Natural killer cell treated with Interleukin-12 subunit alpha and Interleukin-12 subunit beta and Interleukin-15 and Interleukin-18, amount 100 ng/mL, for 72 hours (primary cell): Measurements from ENCODE around the gene ERBIN. TPM values are rescaled to one million over a fixed set of nuclear protein-coding genes. Genes with fewer than 3 reads are reported as not detected.
"Not testable (repeated sequence)": the region's sequence is repeated elsewhere in the genome, so short reads cannot be mapped to it uniquely, and the experiment has no call there.

Experiments
- ATAC-seq, 2 donors: fragments of 150-1000 bp; cut with Tn5 transposase in 1 of 2; sonication (Bioruptor Pico), chemical (Tn5 transposase) in 1 of 2; 2 replicates each; pipeline ENCODE4 v1.10.0; 2021
- DNase-seq: peaks from one replicate; pipeline ENCODE4 v3.0.0; 2022; ENCODE audit warnings: low spot score
- H3K27ac Mint-ChIP-seq, 2 donors: 1 replicate in 1 of 2; 2 replicates in 1 of 2; pipeline ENCODE4 v1.8.0; 2022; ENCODE audit warnings: mixed read lengths in 2 of 2, mild to moderate bottlenecking in 1 of 2, moderate library complexity in 1 of 2
- H3K27me3 Mint-ChIP-seq, 2 donors: 1 replicate in 1 of 2; 2 replicates in 1 of 2; pipeline ENCODE4 v1.8.0; 2022; ENCODE audit warnings: mixed read lengths in 2 of 2
- H3K36me3 Mint-ChIP-seq: one replicate; pipeline ENCODE4 v1.8.0; 2022; ENCODE audit warnings: mixed read lengths
- H3K4me1 Mint-ChIP-seq, 2 donors: 1 replicate in 1 of 2; 2 replicates in 1 of 2; pipeline ENCODE4 v1.8.0; 2022; ENCODE audit warnings: low read depth in 2 of 2, mixed read lengths in 2 of 2, mild to moderate bottlenecking in 1 of 2
- H3K4me3 Mint-ChIP-seq: one replicate; pipeline ENCODE4 v1.8.0; 2022; ENCODE audit warnings: mixed read lengths
- H3K9me3 Mint-ChIP-seq: 2 replicates; pipeline ENCODE4 v1.8.0; 2022; ENCODE audit warnings: mixed read lengths
- total RNA-seq, 2 donors: library from RNA; stranded (reverse); gene quantifications; one replicate each; pipeline ENCODE4 v1.2.3, GENCODE V29; 2022

The ERBIN gene
- total RNA-seq, 2 donors from 2014 or later, result 53.4 to 61.2 TPM

GRCh38 chr5:65902104-65902503 lies 24.3 kb upstream of the ERBIN start:
- Mint-ChIP-seq H3K9me3 (no peaks in the 10 kb centered on the region), H3K4me3 (no peak overlapping the region), H3K27me3 (peaks cover 0 to 3% of the 10 kb centered on the region in 2 donors), H3K36me3 (no peaks in the 10 kb centered on the region), H3K27ac (no peak overlapping the region), H3K4me1 (no peaks in the 10 kb centered on the region)
- ATAC-seq, result no peak
- DNase-seq, result no peak

GRCh38 chr5:65903581-65903980 lies 22.8 kb upstream of the ERBIN start:
- Mint-ChIP-seq H3K9me3 (no peaks in the 10 kb centered on the region), H3K4me1 (no peaks in the 10 kb centered on the region), H3K27ac (no peak overlapping the region), H3K27me3 (peaks cover 0 to 3% of the 10 kb centered on the region in 2 donors), H3K36me3 (no peaks in the 10 kb centered on the region), H3K4me3 (no peak overlapping the region)
- no peak for ATAC-seq
- no peak for DNase-seq

GRCh38 chr5:65906256-65906655 lies 20.1 kb upstream of the ERBIN start:
- no peaks in the 10 kb centered on the region for H3K36me3 Mint-ChIP-seq

GRCh38 chr5:65907135-65907534 lies 19.2 kb upstream of the ERBIN start:
- DNase-seq (no peak), ATAC-seq (no peak)
- H3K4me1 Mint-ChIP-seq, result no peaks in the 10 kb centered on the region
- no peak overlapping the region for H3K4me3 Mint-ChIP-seq
- no peaks in the 10 kb centered on the region for H3K27me3 Mint-ChIP-seq
- H3K9me3 Mint-ChIP-seq, result no peaks in the 10 kb centered on the region
- H3K27ac Mint-ChIP-seq, result no peak overlapping the region
- H3K36me3 Mint-ChIP-seq, result no peaks in the 10 kb centered on the region

More at GRCh38 chr5:65906256-65906655, 20.1 kb upstream of the ERBIN start:
- no peaks in the 10 kb centered on the region for H3K9me3 Mint-ChIP-seq
- no peak overlapping the region for H3K27ac Mint-ChIP-seq
- H3K4me1 Mint-ChIP-seq, result no peaks in the 10 kb centered on the region
- H3K4me3 Mint-ChIP-seq, result no peak overlapping the region
- ATAC-seq (no peak), DNase-seq (no peak)
- no peaks in the 10 kb centered on the region for H3K27me3 Mint-ChIP-seq

- no peaks in the 10 kb centered on the region for H3K27me3 Mint-ChIP-seq
- ATAC-seq (no peak), DNase-seq (no peak)
- no peaks in the 10 kb centered on the region for H3K36me3 Mint-ChIP-seq
- H3K4me3 Mint-ChIP-seq, result no peak overlapping the region
- H3K4me1 Mint-ChIP-seq, result no peaks in the 10 kb centered on the region
- H3K27ac Mint-ChIP-seq, result no peak overlapping the region
- no peaks in the 10 kb centered on the region for H3K9me3 Mint-ChIP-seq
Measured at GRCh38 chr5:65910711-65911110, 15.7 kb upstream of the ERBIN start.

GRCh38 chr5:65912311-65912710 lies 14.1 kb upstream of the ERBIN start:
- ATAC-seq (no peak), DNase-seq (no peak)
- Mint-ChIP-seq H3K4me1 (no peaks in the 10 kb centered on the region), H3K36me3 (no peaks in the 10 kb centered on the region), H3K4me3 (no peak overlapping the region), H3K27ac (no peak overlapping the region), H3K9me3 (no peaks in the 10 kb centered on the region), H3K27me3 (no peaks in the 10 kb centered on the region)

GRCh38 chr5:65913519-65913918 lies 12.9 kb upstream of the ERBIN start:
- Mint-ChIP-seq H3K36me3 (no peaks in the 10 kb centered on the region), H3K4me1 (no peaks in the 10 kb centered on the region), H3K27ac (no peak overlapping the region), H3K9me3 (no peaks in the 10 kb centered on the region), H3K27me3 (no peaks in the 10 kb centered on the region), H3K4me3 (no peak overlapping the region)
- DNase-seq, result no peak
- ATAC-seq, result no peak

GRCh38 chr5:65914641-65915196 lies 11.7 kb upstream of the ERBIN start:
- no peak for DNase-seq
- H3K4me1 Mint-ChIP-seq, result no peaks in the 10 kb centered on the region
- H3K4me3 Mint-ChIP-seq, result no peak overlapping the region
- no peaks in the 10 kb centered on the region for H3K36me3 Mint-ChIP-seq
- no peak for ATAC-seq
- H3K27ac Mint-ChIP-seq, result no peak overlapping the region
- H3K27me3 Mint-ChIP-seq, result no peaks in the 10 kb centered on the region
- no peaks in the 10 kb centered on the region for H3K9me3 Mint-ChIP-seq

GRCh38 chr5:65915661-65916060 lies 10.7 kb upstream of the ERBIN start:
- H3K4me3 Mint-ChIP-seq, ATAC-seq, H3K27ac Mint-ChIP-seq: not testable (repeated sequence)

GRCh38 chr5:65916066-65916465 lies 10.3 kb upstream of the ERBIN start:
- no peaks in the 10 kb centered on the region for H3K4me1 Mint-ChIP-seq
- no peaks in the 10 kb centered on the region for H3K36me3 Mint-ChIP-seq
- no peaks in the 10 kb centered on the region for H3K9me3 Mint-ChIP-seq
- no peak for ATAC-seq
- H3K27me3 Mint-ChIP-seq, result no peaks in the 10 kb centered on the region
- no peak overlapping the region for H3K4me3 Mint-ChIP-seq
- DNase-seq, result no peak
- no peak overlapping the region for H3K27ac Mint-ChIP-seq

More at GRCh38 chr5:65915661-65916060, 10.7 kb upstream of the ERBIN start:
- not testable (repeated sequence) for H3K27me3 Mint-ChIP-seq, H3K36me3 Mint-ChIP-seq, DNase-seq, H3K9me3 Mint-ChIP-seq, H3K4me1 Mint-ChIP-seq

GRCh38 chr5:65916636-65917035 lies 9.7 kb upstream of the ERBIN start:
- DNase-seq (no peak), ATAC-seq (no peak)
- Mint-ChIP-seq H3K27ac (no peak overlapping the region), H3K9me3 (no peaks in the 10 kb centered on the region), H3K27me3 (no peaks in the 10 kb centered on the region), H3K4me3 (no peak overlapping the region), H3K36me3 (no peaks in the 10 kb centered on the region), H3K4me1 (no peaks in the 10 kb centered on the region)

- DNase-seq (no peak), ATAC-seq (no peak)
- no peak overlapping the region for H3K4me3 Mint-ChIP-seq
- H3K36me3 Mint-ChIP-seq, result no peaks in the 10 kb centered on the region
- H3K4me1 Mint-ChIP-seq, result peaks cover 3 to 7% of the 10 kb centered on the region in 2 donors
- H3K27ac Mint-ChIP-seq, result no peak overlapping the region
- H3K9me3 Mint-ChIP-seq, result no peaks in the 10 kb centered on the region
- H3K27me3 Mint-ChIP-seq, result no peaks in the 10 kb centered on the region
Measured at GRCh38 chr5:65919773-65920172, 6.6 kb upstream of the ERBIN start.

GRCh38 chr5:65923339-65923738 lies 3.0 kb upstream of the ERBIN start:
- ATAC-seq, result no peak
- Mint-ChIP-seq H3K27ac (peak overlapping the region in 1 of 2 donors; percentile 82), H3K27me3 (no peaks in the 10 kb centered on the region), H3K4me3 (no peak overlapping the region), H3K4me1 (peaks cover 5 to 20% of the 10 kb centered on the region in 2 donors), H3K9me3 (no peaks in the 10 kb centered on the region), H3K36me3 (peaks cover 6% of the 10 kb centered on the region)
- DNase-seq, result no peak

- no peaks in the 10 kb centered on the region for H3K9me3 Mint-ChIP-seq
- H3K27ac Mint-ChIP-seq, result peak overlapping the region; percentile 82 to 96
- H3K36me3 Mint-ChIP-seq, result peaks cover 6% of the 10 kb centered on the region
- no peaks in the 10 kb centered on the region for H3K27me3 Mint-ChIP-seq
- peak overlapping the region; percentile 91 for H3K4me3 Mint-ChIP-seq
- ATAC-seq, result no peak
- no peak for DNase-seq
- H3K4me1 Mint-ChIP-seq, result peaks cover 8 to 24% of the 10 kb centered on the region in 2 donors
Measured at GRCh38 chr5:65924366-65925043, 1.9 kb upstream of the ERBIN start.
